Measurements from ENCODE around the gene GAN.

GRCh38 chr16:81316176-81316496, 1.4 kb downstream of the GAN start:
- no peak for TF ChIP-seq POLR2AphosphoS5 (IDR thresholded peaks at IDR 0.05; ENCODE audit: low read depth, low read length)
- TF ChIP-seq SIN3A (IDR thresholded peaks at IDR 0.05; ENCODE audit: borderline replicate concordance, insufficient read depth, low read length) = no peak
- no peak for TF ChIP-seq REST (IDR thresholded peaks at IDR 0.05; ENCODE audit: insufficient read depth in 1 of 2, low read depth in 2 of 2, low read length in 2 of 2)
- TF ChIP-seq TAF1 (IDR thresholded peaks at IDR 0.05; ENCODE audit: borderline replicate concordance, insufficient read depth, low read length) = no peak
- no peak for TF ChIP-seq FOXP2 (optimal IDR thresholded peaks at IDR 0.05; ENCODE audit: borderline replicate concordance, extremely low read depth, extremely low read length, insufficient read depth)
